ENCODE results near the gene SPIN2A. TPM values are rescaled to one million over a fixed set of nuclear protein-coding genes. Genes with fewer than 3 reads are reported as not detected.
"Not testable (repeated sequence)": the region's sequence is repeated elsewhere in the genome, so short reads cannot be mapped to it uniquely, and the experiment has no call there.

The SPIN2A gene
- total RNA-seq, 1 donor from 2014 or later = 1.6 TPM

DNA sequence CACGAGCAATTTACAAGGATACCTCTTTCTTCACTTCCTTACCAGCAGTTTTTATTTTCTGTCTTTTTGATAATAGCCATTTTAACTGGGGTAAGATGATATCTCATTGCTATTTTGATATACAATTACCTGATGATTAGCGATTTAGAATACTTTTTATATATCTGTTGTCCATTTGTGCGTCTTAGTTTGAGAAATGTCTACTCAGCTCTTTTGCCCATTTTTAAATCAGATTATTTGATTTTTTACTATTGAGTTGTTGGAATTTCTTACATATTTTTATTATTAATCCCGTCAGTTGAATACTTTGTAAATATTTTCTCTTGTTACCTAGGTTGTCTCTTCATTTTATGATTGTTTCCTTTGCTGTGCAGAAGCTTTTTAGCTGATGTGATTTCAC is 1.5 kb upstream of the SPIN2A start:
- POLR2A ChIA-PET = no interaction called here
- TF ChIP-seq CTCF (IDR thresholded peaks at IDR 0.05) = no peak
- H3K4me3 Mint-ChIP-seq = no peak overlapping the region
- H3K36me3 Mint-ChIP-seq (ENCODE audit: low read depth) = no peaks in the 10 kb centered on the region
- H3K27ac Mint-ChIP-seq = no peak overlapping the region
- CTCF ChIA-PET = no interaction called here
- no peak for ATAC-seq (ENCODE audit: low read depth)
- no peak for DNase-seq
- intact Hi-C loops (cut with micrococcal nuclease) = no loop called here
- peaks cover 5% of the 10 kb centered on the region for H3K4me1 Mint-ChIP-seq
- no peaks in the 10 kb centered on the region for H3K27me3 Mint-ChIP-seq
- no peaks in the 10 kb centered on the region for H3K9me3 Mint-ChIP-seq

- CTCF ChIA-PET = no interaction called here
- Mint-ChIP-seq H3K9me3 (no peaks in the 10 kb centered on the region), H3K27ac (no peak overlapping the region), H3K4me3 (no peak overlapping the region), H3K36me3 (ENCODE audit: low read depth) (peaks cover 2% of the 10 kb centered on the region), H3K4me1 (peaks cover 5% of the 10 kb centered on the region), H3K27me3 (no peaks in the 10 kb centered on the region)
- intact Hi-C loops (cut with micrococcal nuclease) = no loop called here
- POLR2A ChIA-PET = no interaction called here
- no peak for TF ChIP-seq CTCF (IDR thresholded peaks at IDR 0.05)
- no peak for DNase-seq
- no peak for ATAC-seq (ENCODE audit: low read depth)
Measured at GRCh38 chrX:57137501-57137900, 304 bp upstream of the SPIN2A start.

- H3K36me3 Mint-ChIP-seq (ENCODE audit: low read depth); POLR2A ChIA-PET; DNase-seq; H3K27ac Mint-ChIP-seq; H3K27me3 Mint-ChIP-seq; ATAC-seq (ENCODE audit: low read depth); H3K4me1 Mint-ChIP-seq; CTCF ChIA-PET; H3K9me3 Mint-ChIP-seq; intact Hi-C loops (cut with micrococcal nuclease); H3K4me3 Mint-ChIP-seq: not testable (repeated sequence)
Measured at GRCh38 chrX:57136589-57136988, 608 bp downstream of the SPIN2A start.

- no peaks in the 10 kb centered on the region for H3K27me3 Mint-ChIP-seq
- no peaks in the 10 kb centered on the region for H3K4me1 Mint-ChIP-seq
- peaks cover 2% of the 10 kb centered on the region for H3K36me3 Mint-ChIP-seq (ENCODE audit: low read depth)
- DNase-seq (no peak), ATAC-seq (ENCODE audit: low read depth) (no peak)
- intact Hi-C loops (cut with micrococcal nuclease) = no loop called here
- H3K9me3 Mint-ChIP-seq = no peaks in the 10 kb centered on the region
- no peak overlapping the region for H3K4me3 Mint-ChIP-seq
- H3K27ac Mint-ChIP-seq = no peak overlapping the region
- ChIA-PET POLR2A (no interaction called here), CTCF (no interaction called here)
- no peak for TF ChIP-seq CTCF (IDR thresholded peaks at IDR 0.05)
Measured at GRCh38 chrX:57135287-57135686, 1.9 kb downstream of the SPIN2A start.

DNA sequence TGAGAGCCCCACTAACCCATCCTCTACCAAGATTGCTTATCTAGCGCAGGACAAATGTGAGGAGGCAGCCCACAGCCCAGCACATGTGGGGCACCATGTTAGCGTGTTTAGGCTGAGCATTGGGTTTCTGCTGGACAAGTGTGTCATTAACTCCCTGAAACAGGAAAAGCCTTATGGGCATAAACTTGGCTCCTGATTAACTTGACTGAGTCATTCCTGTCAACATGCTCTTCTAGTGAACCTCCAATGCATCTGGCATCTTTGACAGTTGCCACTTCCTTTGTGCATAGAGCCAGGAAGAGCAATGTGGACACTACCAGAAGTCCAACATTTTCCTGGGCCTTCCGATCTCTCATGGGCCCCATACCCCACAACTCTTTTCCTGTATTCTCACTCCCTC is 2.5 kb downstream of the SPIN2A start:
- Mint-ChIP-seq H3K36me3 (ENCODE audit: low read depth) (peaks cover 2% of the 10 kb centered on the region), H3K27ac (no peak overlapping the region), H3K4me1 (no peaks in the 10 kb centered on the region), H3K4me3 (no peak overlapping the region), H3K9me3 (no peaks in the 10 kb centered on the region), H3K27me3 (no peaks in the 10 kb centered on the region)
- no peak for TF ChIP-seq CTCF (IDR thresholded peaks at IDR 0.05)
- DNase-seq (no peak), ATAC-seq (ENCODE audit: low read depth) (no peak)
- ChIA-PET POLR2A (no interaction called here), CTCF (no interaction called here)
- intact Hi-C loops (cut with micrococcal nuclease) = no loop called here

DNA sequence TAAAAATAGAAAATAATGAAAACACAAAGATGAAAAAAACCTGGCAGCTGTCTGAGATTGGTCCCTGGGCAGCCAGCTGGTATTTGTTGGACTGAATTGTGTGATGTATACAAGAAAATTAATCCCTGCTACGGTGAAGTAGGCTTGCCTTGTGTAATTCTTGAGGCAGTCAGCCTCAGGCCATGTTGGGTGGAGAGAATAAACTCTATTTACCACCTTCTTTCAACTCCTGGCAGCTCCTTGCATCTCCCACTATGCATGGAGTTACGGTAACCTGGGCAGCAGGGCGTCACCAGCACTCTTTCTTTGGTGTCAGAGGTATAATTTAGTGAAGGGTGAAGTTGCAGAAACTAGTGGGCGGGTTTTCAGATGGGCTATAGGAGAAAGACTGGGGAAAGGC is 3.5 kb downstream of the SPIN2A start:
- no peaks in the 10 kb centered on the region for H3K4me1 Mint-ChIP-seq
- no peak overlapping the region for H3K4me3 Mint-ChIP-seq
- POLR2A ChIA-PET = no interaction called here
- H3K9me3 Mint-ChIP-seq = no peaks in the 10 kb centered on the region
- H3K27ac Mint-ChIP-seq = no peak overlapping the region
- H3K36me3 Mint-ChIP-seq (ENCODE audit: low read depth) = peaks cover 2% of the 10 kb centered on the region
- no peak for DNase-seq
- no peaks in the 10 kb centered on the region for H3K27me3 Mint-ChIP-seq
- intact Hi-C loops (cut with micrococcal nuclease) = no loop called here
- CTCF ChIA-PET = no interaction called here
- TF ChIP-seq CTCF (IDR thresholded peaks at IDR 0.05) = no peak
- no peak for ATAC-seq (ENCODE audit: low read depth)

- DNase-seq; CTCF ChIA-PET; H3K9me3 Mint-ChIP-seq; H3K4me3 Mint-ChIP-seq; intact Hi-C loops (cut with micrococcal nuclease); H3K27ac Mint-ChIP-seq; H3K36me3 Mint-ChIP-seq (ENCODE audit: low read depth); H3K4me1 Mint-ChIP-seq; POLR2A ChIA-PET; ATAC-seq (ENCODE audit: low read depth); H3K27me3 Mint-ChIP-seq: not testable (repeated sequence)
Measured at GRCh38 chrX:57133284-57133683, 3.9 kb downstream of the SPIN2A start.
